GM12878 (cell line): Measurements from ENCODE around the gene ATP5PB. TPM values are rescaled to one million over a fixed set of nuclear protein-coding genes. Genes with fewer than 3 reads are reported as not detected.

ENCODE experiments used
- ATF2 ChIP-seq: IDR thresholded peaks from 2 replicates; pipeline ENCODE4 v1.6.1; 2012; ENCODE audit warnings: low read length, inconsistent platforms
- BACH1 ChIP-seq: fragments of 450-650 bp; IDR thresholded peaks from 2 replicates; pipeline ENCODE4 v1.6.1; 2017; ENCODE audit warnings: mild to moderate bottlenecking, borderline replicate concordance
- MXI1 ChIP-seq: fragments of 150-350 bp; IDR thresholded peaks from 2 replicates; pipeline ENCODE4 v1.6.1; 2011; ENCODE audit warnings: low read depth, mild to moderate bottlenecking, inconsistent platforms, low read length, improper control_type of control experiment
- NBN ChIP-seq: fragments of 450-650 bp; IDR thresholded peaks from 2 replicates; pipeline ENCODE4 v1.6.1; 2016
- NFYA ChIP-seq: IDR thresholded peaks from 2 replicates; pipeline ENCODE4 v1.6.1; 2011; ENCODE audit warnings: low read depth, mild to moderate bottlenecking, low read length, improper control_type of control experiment, borderline replicate concordance
- SMAD5 ChIP-seq: IDR thresholded peaks from 2 replicates; pipeline ENCODE4 v1.6.1; 2016; ENCODE audit warnings: antibody characterized with exemption, low read depth
- SP1 ChIP-seq: IDR thresholded peaks from one replicate; pipeline ENCODE4 v1.6.1; 2011; ENCODE audit warnings: low read depth, low read length
- TCF3 ChIP-seq: IDR thresholded peaks from 2 replicates; pipeline ENCODE4 v1.6.1; 2012; ENCODE audit warnings: low read depth, mild to moderate bottlenecking, low read length, borderline replicate concordance; ENCODE audit not compliant: insufficient read depth
- YBX1 ChIP-seq: fragments of 450-650 bp; IDR thresholded peaks from 2 replicates; pipeline ENCODE4 v1.6.1; 2016; ENCODE audit warnings: antibody characterized with exemption
- ZBED1 ChIP-seq: IDR thresholded peaks from 2 replicates; pipeline ENCODE4 v1.6.1; 2016; ENCODE audit warnings: borderline replicate concordance
- ZNF274 ChIP-seq: IDR thresholded peaks from one replicate; pipeline ENCODE4 v1.8.0; 2011; ENCODE audit not compliant: insufficient read length, insufficient read depth
- ZZZ3 ChIP-seq: IDR thresholded peaks from 2 replicates; pipeline ENCODE4 v1.6.1; 2011; ENCODE audit warnings: low read depth; ENCODE audit not compliant: control insufficient read depth, insufficient read length
- polyA plus RNA-seq, 11 experiments: library from polyadenylated mRNA; depleted of rRNA in 4 of 11; unstranded in 6 of 11; stranded (reverse) in 5 of 11; fragments of >200 nt; fragmentation: Nextera tagmentation in 4 of 11; fragmentation: Illumina TruSeq in 1 of 11; extraction: Ambion mirVana in 4 of 11; extraction: Trizol in 1 of 11; gene quantifications; 1 replicate in 1 of 11; 2 replicates in 10 of 11; pipeline versions ENCODE4 v1.2.1 to v1.2.3, GENCODE V29; 2011 to 2016; ENCODE audit warnings: inconsistent platforms in 2 of 11, missing spikeins in 2 of 11, low read depth in 1 of 11
- total RNA-seq, 4 experiments: library from RNA; depleted of rRNA in 3 of 4; stranded (reverse); fragments of >200 nt in 3 of 4; fragmentation: Illumina TruSeq in 1 of 4; extraction: Trizol in 1 of 4; gene quantifications; 2 replicates each; pipeline versions ENCODE4 v1.2.1 to v1.2.3, GENCODE V29; 2013 to 2021

The ATP5PB gene
- total and polyA plus RNA-seq, 10 of the 15 experiments (the other 5 are each of a cell fraction or from before 2014, with no cell fraction given), result 380 to 1,760 (median 677) TPM

- TF ChIP-seq ATF2, result no peak; the same call in 1 of the 2 replicates
- no peak for TF ChIP-seq YBX1
- TF ChIP-seq NFYA, result no peak
- 0 out of 2 replicates have a peak, but pooled peaks have one; percentile 39 for TF ChIP-seq TCF3
- no peak for TF ChIP-seq ZZZ3
- TF ChIP-seq NBN, result no peak; the same call in 1 of the 2 replicates
- TF ChIP-seq BACH1, result no peak
- peak; percentile 55; the same call in 1 of the 2 replicates for TF ChIP-seq MXI1
- no peak for TF ChIP-seq SP1
- no peak for TF ChIP-seq ZBED1
- TF ChIP-seq ZNF274, result no peak
- 0 out of 2 replicates have a peak, but pooled peaks have one; percentile 14 for TF ChIP-seq SMAD5
Measured at GRCh38 chr1:111507411-111508201, 58.3 kb downstream of the ATP5PB start (continued).
